Neuron (in vitro differentiated cells): ENCODE results near the gene VWA8.
"Not testable (repeated sequence)": the region's sequence is repeated elsewhere in the genome, so short reads cannot be mapped to it uniquely, and the experiment has no call there.

ENCODE experiments used
- H2AFZ ChIP-seq: one replicate; pipeline ENCODE4 v1.6.1; 2013; ENCODE audit warnings: low read depth, mild to moderate bottlenecking, inconsistent platforms, low read length, moderate library complexity
- H3K27me3 ChIP-seq: one replicate; pipeline ENCODE4 v1.6.1; 2013; ENCODE audit warnings: low read length; ENCODE audit not compliant: insufficient read depth
- H3K36me3 ChIP-seq: one replicate; pipeline ENCODE4 v1.6.1; 2013; ENCODE audit warnings: low read length; ENCODE audit not compliant: insufficient read depth
- H3K4me1 ChIP-seq: one replicate; pipeline ENCODE4 v1.6.1; 2013; ENCODE audit warnings: low read length; ENCODE audit not compliant: insufficient read depth
- H3K4me3 ChIP-seq: 2 replicates; pipeline ENCODE4 v1.5.1; 2013; ENCODE audit warnings: mild to moderate bottlenecking, low read length, moderate library complexity
- H3K9me3 ChIP-seq: one replicate; pipeline ENCODE4 v1.6.1; 2013; ENCODE audit warnings: low read length

VWA8 gene

GRCh38 chr13:41586216-41586615, 374.7 kb downstream of the VWA8 start:
- no peaks in the 10 kb centered on the region for H3K36me3 ChIP-seq
- peaks cover 2% of the 10 kb centered on the region for H3K9me3 ChIP-seq
- no peak overlapping the region for H2AFZ ChIP-seq
- peaks cover 7% of the 10 kb centered on the region for H3K4me1 ChIP-seq
- no peak overlapping the region for H3K4me3 ChIP-seq
- H3K27me3 ChIP-seq: no peaks in the 10 kb centered on the region

GRCh38 chr13:41582027-41582463, 378.9 kb downstream of the VWA8 start:
- Histone ChIP-seq H3K4me1 (peaks cover 7% of the 10 kb centered on the region), H3K27me3 (no peaks in the 10 kb centered on the region), H3K9me3 (no peaks in the 10 kb centered on the region), H3K36me3 (no peaks in the 10 kb centered on the region), H3K4me3 (no peak overlapping the region), H2AFZ (no peak overlapping the region)

GRCh38 chr13:41580345-41580744, 380.6 kb downstream of the VWA8 start:
- H2AFZ ChIP-seq: no peak overlapping the region
- no peaks in the 10 kb centered on the region for H3K9me3 ChIP-seq
- H3K4me1 ChIP-seq: no peaks in the 10 kb centered on the region

GRCh38 chr13:41579881-41580280, 381.0 kb downstream of the VWA8 start:
- no peaks in the 10 kb centered on the region for H3K36me3 ChIP-seq

More at GRCh38 chr13:41580345-41580744, 380.6 kb downstream of the VWA8 start:
- H3K4me3 ChIP-seq: no peak overlapping the region
- no peaks in the 10 kb centered on the region for H3K27me3 ChIP-seq
- no peaks in the 10 kb centered on the region for H3K36me3 ChIP-seq

GRCh38 chr13:41579168-41579567, 381.7 kb downstream of the VWA8 start:
- no peaks in the 10 kb centered on the region for H3K9me3 ChIP-seq
- no peaks in the 10 kb centered on the region for H3K4me1 ChIP-seq
- H3K4me3 ChIP-seq: no peak overlapping the region
- no peaks in the 10 kb centered on the region for H3K36me3 ChIP-seq
- no peak overlapping the region for H2AFZ ChIP-seq
- H3K27me3 ChIP-seq: no peaks in the 10 kb centered on the region

More at GRCh38 chr13:41579881-41580280, 381.0 kb downstream of the VWA8 start:
- Histone ChIP-seq H2AFZ (no peak overlapping the region), H3K4me3 (no peak overlapping the region), H3K9me3 (no peaks in the 10 kb centered on the region), H3K4me1 (no peaks in the 10 kb centered on the region), H3K27me3 (no peaks in the 10 kb centered on the region)

GRCh38 chr13:41578371-41578770, 382.5 kb downstream of the VWA8 start:
- H3K4me3 ChIP-seq: no peak overlapping the region
- H3K4me1 ChIP-seq: no peaks in the 10 kb centered on the region
- no peaks in the 10 kb centered on the region for H3K9me3 ChIP-seq
- H3K36me3 ChIP-seq: no peaks in the 10 kb centered on the region
- H2AFZ ChIP-seq: no peak overlapping the region
- no peaks in the 10 kb centered on the region for H3K27me3 ChIP-seq

GRCh38 chr13:41577436-41577835, 383.5 kb downstream of the VWA8 start:
- H3K27me3 ChIP-seq: no peaks in the 10 kb centered on the region
- H2AFZ ChIP-seq: no peak overlapping the region
- no peaks in the 10 kb centered on the region for H3K36me3 ChIP-seq
- H3K4me1 ChIP-seq: no peaks in the 10 kb centered on the region
- no peak overlapping the region for H3K4me3 ChIP-seq
- H3K9me3 ChIP-seq: no peaks in the 10 kb centered on the region

GRCh38 chr13:41573640-41574039, 387.3 kb downstream of the VWA8 start:
- not testable (repeated sequence) for H3K27me3 ChIP-seq, H3K4me3 ChIP-seq, H3K9me3 ChIP-seq, H3K36me3 ChIP-seq, H2AFZ ChIP-seq, H3K4me1 ChIP-seq

GRCh38 chr13:41571817-41572340, 389.0 kb downstream of the VWA8 start:
- H3K27me3 ChIP-seq, H3K4me3 ChIP-seq, H2AFZ ChIP-seq, H3K36me3 ChIP-seq, H3K9me3 ChIP-seq: not testable (repeated sequence)
- H3K4me1 ChIP-seq: peaks cover 12% of the 10 kb centered on the region

- H3K4me1 ChIP-seq: peaks cover 34% of the 10 kb centered on the region
- no peaks in the 10 kb centered on the region for H3K27me3 ChIP-seq
- no peaks in the 10 kb centered on the region for H3K9me3 ChIP-seq
- H2AFZ ChIP-seq: no peak overlapping the region
- peaks cover 1% of the 10 kb centered on the region for H3K36me3 ChIP-seq
- no peak overlapping the region for H3K4me3 ChIP-seq
These were observed 391.9 kb downstream of the VWA8 start for GRCh38 chr13:41568972-41569351.

- Histone ChIP-seq H3K4me3 (no peak overlapping the region), H2AFZ (no peak overlapping the region), H3K9me3 (no peaks in the 10 kb centered on the region), H3K27me3 (no peaks in the 10 kb centered on the region), H3K4me1 (peaks cover 40% of the 10 kb centered on the region), H3K36me3 (peaks cover 1% of the 10 kb centered on the region)
These were observed 392.6 kb downstream of the VWA8 start for GRCh38 chr13:41568143-41568971.

GRCh38 chr13:41567363-41567762, 393.5 kb downstream of the VWA8 start:
- H3K4me3 ChIP-seq: no peak overlapping the region
- H2AFZ ChIP-seq: no peak overlapping the region
- H3K4me1 ChIP-seq: peaks cover 48% of the 10 kb centered on the region
- H3K9me3 ChIP-seq: no peaks in the 10 kb centered on the region
- no peaks in the 10 kb centered on the region for H3K27me3 ChIP-seq
- H3K36me3 ChIP-seq: peaks cover 1% of the 10 kb centered on the region

GRCh38 chr13:41565846-41566245, 395.1 kb downstream of the VWA8 start:
- Histone ChIP-seq H3K36me3 (peaks cover 1% of the 10 kb centered on the region), H2AFZ (no peak overlapping the region), H3K4me1 (peaks cover 62% of the 10 kb centered on the region), H3K9me3 (no peaks in the 10 kb centered on the region), H3K27me3 (no peaks in the 10 kb centered on the region), H3K4me3 (no peak overlapping the region)
